DOHH2 (cell line): ENCODE results near the gene PDGFC.

Source experiments
- H3F3A ChIP-seq: fragments of 200-600 bp; sonication (generic), shearing (Covaris generic); 2 replicates; pipeline ENCODE4 v1.6.0; 2016; ENCODE audit warnings: antibody characterized with exemption, mild to moderate bottlenecking; ENCODE audit not compliant: control insufficient read depth, insufficient read depth
- H3K27ac ChIP-seq: fragments of 200-600 bp; sonication (generic); 2 replicates; pipeline ENCODE4 v1.5.1; 2014; ENCODE audit warnings: low read depth, mild to moderate bottlenecking, low read length, moderate library complexity
- H3K27me3 ChIP-seq: fragments of 200-600 bp; sonication (generic); 2 replicates; pipeline ENCODE4 v1.6.1; 2014; ENCODE audit warnings: mild to moderate bottlenecking, low read length, mixed read lengths; ENCODE audit not compliant: control insufficient read depth
- H3K36me3 ChIP-seq: fragments of 200-600 bp; sonication (generic); 2 replicates; pipeline ENCODE4 v1.6.1; 2014; ENCODE audit warnings: mild to moderate bottlenecking, low read length, moderate library complexity, mixed read lengths; ENCODE audit not compliant: control insufficient read depth
- H3K4me1 ChIP-seq: fragments of 200-600 bp; sonication (generic); 2 replicates; pipeline ENCODE4 v1.6.1; 2014; ENCODE audit warnings: mild to moderate bottlenecking, low read length, mixed read lengths; ENCODE audit not compliant: control insufficient read depth
- H3K4me2 ChIP-seq: fragments of 200-600 bp; sonication (generic); 2 replicates; pipeline ENCODE4 v1.6.0; 2014; ENCODE audit warnings: mild to moderate bottlenecking, low read length, moderate library complexity
- H3K4me3 ChIP-seq: fragments of 200-600 bp; sonication (generic); 2 replicates; pipeline ENCODE4 v1.5.1; 2014; ENCODE audit warnings: mild to moderate bottlenecking, low read length, mixed read lengths
- H3K79me2 ChIP-seq: fragments of 200-600 bp; sonication (generic); 2 replicates; pipeline ENCODE4 v1.6.1; 2014; ENCODE audit warnings: mild to moderate bottlenecking, low read length, mixed read lengths; ENCODE audit not compliant: control insufficient read depth
- H3K9me2 ChIP-seq: fragments of 200-600 bp; sonication (generic); replicated peaks from 2 replicates; pipeline ENCODE4 v1.6.1; 2014; ENCODE audit warnings: mild to moderate bottlenecking, low read length, mixed read lengths; ENCODE audit not compliant: control insufficient read depth
- H3K9me3 ChIP-seq: fragments of 200-600 bp; sonication (generic); 2 replicates; pipeline ENCODE4 v1.6.1; 2014; ENCODE audit warnings: antibody characterized with exemption, low read length, mixed read lengths; ENCODE audit not compliant: control insufficient read depth, insufficient read depth
- H4K20me1 ChIP-seq: fragments of 200-600 bp; sonication (generic); 2 replicates; pipeline ENCODE4 v1.6.0; 2014; ENCODE audit warnings: low read depth, mild to moderate bottlenecking, antibody characterized with exemption, low read length, moderate library complexity; ENCODE audit not compliant: control insufficient read depth, insufficient read depth
- CTCF ChIP-seq: fragments of 200-600 bp; sonication (generic); IDR thresholded peaks from one replicate; pipeline ENCODE4 v1.5.1; 2014; ENCODE audit warnings: antibody characterized with exemption, mild to moderate bottlenecking, low read depth, low read length; ENCODE audit not compliant: poor library complexity, severe bottlenecking
- EZH2phosphoT487 ChIP-seq: fragments of 200-600 bp; sonication (generic); IDR thresholded peaks from 2 replicates; pipeline ENCODE4 v1.6.1; 2017; ENCODE audit warnings: borderline replicate concordance, mild to moderate bottlenecking, antibody characterized with exemption, low read length, moderate library complexity, mixed read lengths

The PDGFC gene

GRCh38 chr4:156901871-156902270 lies 69.7 kb downstream of the PDGFC start:
- Histone ChIP-seq H3K4me1 (no peaks in the 10 kb centered on the region), H3K79me2 (no peaks in the 10 kb centered on the region), H3K4me3 (no peak overlapping the region), H3K27me3 (no peaks in the 10 kb centered on the region), H3K36me3 (no peaks in the 10 kb centered on the region), H4K20me1 (no peaks in the 10 kb centered on the region), H3K9me2 (no peaks in the 10 kb centered on the region), H3K27ac (no peak overlapping the region), H3F3A (no peaks in the 10 kb centered on the region), H3K9me3 (no peaks in the 10 kb centered on the region), H3K4me2 (no peak overlapping the region)
- TF ChIP-seq EZH2phosphoT487, result no peak
- no peak for TF ChIP-seq CTCF

- Histone ChIP-seq H3K36me3 (no peaks in the 10 kb centered on the region), H3K4me2 (no peak overlapping the region), H3F3A (no peaks in the 10 kb centered on the region), H3K9me2 (no peaks in the 10 kb centered on the region), H3K9me3 (no peaks in the 10 kb centered on the region), H3K27ac (no peak overlapping the region), H3K4me3 (no peak overlapping the region), H3K4me1 (no peaks in the 10 kb centered on the region), H4K20me1 (no peaks in the 10 kb centered on the region), H3K79me2 (no peaks in the 10 kb centered on the region), H3K27me3 (no peaks in the 10 kb centered on the region)
- TF ChIP-seq EZH2phosphoT487, result no peak
- TF ChIP-seq CTCF, result no peak
These were observed 73.1 kb downstream of the PDGFC start for GRCh38 chr4:156898373-156899117.

GRCh38 chr4:156896527-156896926 lies 75.1 kb downstream of the PDGFC start:
- Histone ChIP-seq H3K27me3 (no peaks in the 10 kb centered on the region), H3F3A (no peaks in the 10 kb centered on the region), H3K36me3 (no peaks in the 10 kb centered on the region), H3K4me3 (no peak overlapping the region), H3K27ac (no peak overlapping the region), H3K4me1 (no peaks in the 10 kb centered on the region), H4K20me1 (no peaks in the 10 kb centered on the region), H3K79me2 (no peaks in the 10 kb centered on the region), H3K9me3 (no peaks in the 10 kb centered on the region), H3K9me2 (no peaks in the 10 kb centered on the region), H3K4me2 (no peak overlapping the region)
- TF ChIP-seq CTCF (no peak), EZH2phosphoT487 (no peak)
